Activated T-helper 2 cell treated with anti-CD3 and anti-CD28 coated beads, Interferon-gamma antibody, Interleukin-2, Interleukin-4, amounts not matched to agents 10 μg/mL and 5 μg/mL and 100 μg/mL, durations not matched to agents 14 hours and 24 hours and 36 hours (primary cell): ENCODE results near the gene RBFA. TPM values are rescaled to one million over a fixed set of nuclear protein-coding genes. Genes with fewer than 3 reads are reported as not detected.

ENCODE experiments used
- DNase-seq: peaks from one replicate; pipeline ENCODE4 v3.0.0; 2021; ENCODE audit warnings: low spot score
- H3K27ac Mint-ChIP-seq: one replicate; pipeline ENCODE4 v1.8.0; 2021; ENCODE audit warnings: mixed read lengths
- H3K27me3 Mint-ChIP-seq: one replicate; pipeline ENCODE4 v1.8.0; 2021; ENCODE audit warnings: low read depth, mixed read lengths
- H3K36me3 Mint-ChIP-seq: one replicate; pipeline ENCODE4 v1.8.0; 2021; ENCODE audit warnings: low read depth, mixed read lengths
- H3K4me1 Mint-ChIP-seq: one replicate; pipeline ENCODE4 v1.8.0; 2021; ENCODE audit warnings: low read depth, mixed read lengths
- H3K4me3 Mint-ChIP-seq: one replicate; pipeline ENCODE4 v1.8.0; 2021; ENCODE audit warnings: low read depth, mild to moderate bottlenecking, moderate library complexity, mixed read lengths
- H3K9me3 Mint-ChIP-seq: one replicate; pipeline ENCODE4 v1.8.0; 2021; ENCODE audit warnings: mixed read lengths
- intact Hi-C: fragments of 100-400 bp; cut with micrococcal nuclease; formaldehyde crosslinking; loops from one replicate; pipeline ENCODE4 v1.15.1; 2023
- total RNA-seq: library from RNA; stranded (reverse); gene quantifications from 2 replicates; pipeline ENCODE4 v1.2.3, GENCODE V29; 2022

Gene RBFA
- total RNA-seq, 1 donor from 2014 or later: 49.4 TPM

GRCh38 chr18:80035997-80036396 is 1.8 kb downstream of the RBFA start:
- intact Hi-C loops: no loop called here
- no peak overlapping the region for H3K27ac Mint-ChIP-seq
- peak overlapping the region; percentile 78 for H3K4me3 Mint-ChIP-seq
- H3K36me3 Mint-ChIP-seq: peaks cover 44% of the 10 kb centered on the region
- peaks cover 28% of the 10 kb centered on the region for H3K4me1 Mint-ChIP-seq
- DNase-seq: no peak
- no peaks in the 10 kb centered on the region for H3K9me3 Mint-ChIP-seq
- H3K27me3 Mint-ChIP-seq: no peaks in the 10 kb centered on the region

- Mint-ChIP-seq H3K27ac (no peak overlapping the region), H3K27me3 (no peaks in the 10 kb centered on the region), H3K4me3 (no peak overlapping the region), H3K36me3 (peaks cover 49% of the 10 kb centered on the region), H3K4me1 (peaks cover 30% of the 10 kb centered on the region), H3K9me3 (no peaks in the 10 kb centered on the region)
- DNase-seq: no peak
- intact Hi-C loops: no loop called here
Observed at GRCh38 chr18:80037300-80037699, 3.1 kb downstream of the RBFA start.

- intact Hi-C loops: no loop called here
- peaks cover 25% of the 10 kb centered on the region for H3K4me1 Mint-ChIP-seq
- H3K4me3 Mint-ChIP-seq: no peak overlapping the region
- H3K36me3 Mint-ChIP-seq: peaks cover 52% of the 10 kb centered on the region
- H3K27ac Mint-ChIP-seq: no peak overlapping the region
- DNase-seq: no peak
- H3K27me3 Mint-ChIP-seq: no peaks in the 10 kb centered on the region
- H3K9me3 Mint-ChIP-seq: no peaks in the 10 kb centered on the region
Observed at GRCh38 chr18:80037869-80038630, 3.8 kb downstream of the RBFA start.

- H3K9me3 Mint-ChIP-seq: no peaks in the 10 kb centered on the region
- intact Hi-C loops: no loop called here
- H3K36me3 Mint-ChIP-seq: peaks cover 66% of the 10 kb centered on the region
- H3K4me3 Mint-ChIP-seq: no peak overlapping the region
- peaks cover 14% of the 10 kb centered on the region for H3K4me1 Mint-ChIP-seq
- H3K27me3 Mint-ChIP-seq: no peaks in the 10 kb centered on the region
- no peak for DNase-seq
- no peak overlapping the region for H3K27ac Mint-ChIP-seq
Observed at GRCh38 chr18:80040515-80040914, 6.3 kb downstream of the RBFA start.

- no peak for DNase-seq
- no peaks in the 10 kb centered on the region for H3K27me3 Mint-ChIP-seq
- no peak overlapping the region for H3K4me3 Mint-ChIP-seq
- peaks cover 67% of the 10 kb centered on the region for H3K36me3 Mint-ChIP-seq
- H3K9me3 Mint-ChIP-seq: no peaks in the 10 kb centered on the region
- no peak overlapping the region for H3K27ac Mint-ChIP-seq
- intact Hi-C loops: no loop called here
- peaks cover 5% of the 10 kb centered on the region for H3K4me1 Mint-ChIP-seq
Observed at GRCh38 chr18:80041424-80041823, 7.2 kb downstream of the RBFA start.

GRCh38 chr18:80042785-80043184 is 8.6 kb downstream of the RBFA start:
- Mint-ChIP-seq H3K27ac (no peak overlapping the region), H3K27me3 (no peaks in the 10 kb centered on the region), H3K36me3 (peaks cover 71% of the 10 kb centered on the region), H3K9me3 (no peaks in the 10 kb centered on the region), H3K4me1 (peaks cover 5% of the 10 kb centered on the region), H3K4me3 (no peak overlapping the region)
- no peak for DNase-seq
- intact Hi-C loops: no loop called here

- H3K36me3 Mint-ChIP-seq: peaks cover 68% of the 10 kb centered on the region
- H3K27ac Mint-ChIP-seq: no peak overlapping the region
- no peak overlapping the region for H3K4me3 Mint-ChIP-seq
- H3K4me1 Mint-ChIP-seq: peaks cover 5% of the 10 kb centered on the region
- no peak for DNase-seq
- H3K9me3 Mint-ChIP-seq: no peaks in the 10 kb centered on the region
- intact Hi-C loops: no loop called here
- H3K27me3 Mint-ChIP-seq: no peaks in the 10 kb centered on the region
Observed at GRCh38 chr18:80044072-80044471, 9.8 kb downstream of the RBFA start.

- H3K9me3 Mint-ChIP-seq: peaks cover 5% of the 10 kb centered on the region
- H3K4me1 Mint-ChIP-seq: peaks cover 5% of the 10 kb centered on the region
- H3K27me3 Mint-ChIP-seq: no peaks in the 10 kb centered on the region
- intact Hi-C loops: no loop called here
- H3K4me3 Mint-ChIP-seq: no peak overlapping the region
- no peak overlapping the region for H3K27ac Mint-ChIP-seq
- DNase-seq: no peak
- peaks cover 65% of the 10 kb centered on the region for H3K36me3 Mint-ChIP-seq
Observed at GRCh38 chr18:80046011-80046410, 11.8 kb downstream of the RBFA start.

GRCh38 chr18:80046431-80046830 is 12.2 kb downstream of the RBFA start:
- Mint-ChIP-seq H3K36me3 (peaks cover 65% of the 10 kb centered on the region), H3K4me1 (peaks cover 1% of the 10 kb centered on the region), H3K4me3 (no peak overlapping the region), H3K27ac (no peak overlapping the region), H3K9me3 (peaks cover 9% of the 10 kb centered on the region), H3K27me3 (no peaks in the 10 kb centered on the region)
- intact Hi-C loops: no loop called here
- no peak for DNase-seq

- H3K27ac Mint-ChIP-seq: no peak overlapping the region
Observed at GRCh38 chr18:80046961-80047541, 12.8 kb downstream of the RBFA start.

GRCh38 chr18:80050797-80051196 is 16.6 kb downstream of the RBFA start:
- no peak for DNase-seq
- Mint-ChIP-seq H3K4me3 (no peak overlapping the region), H3K27me3 (no peaks in the 10 kb centered on the region), H3K4me1 (no peaks in the 10 kb centered on the region), H3K27ac (no peak overlapping the region), H3K9me3 (peaks cover 35% of the 10 kb centered on the region), H3K36me3 (peaks cover 45% of the 10 kb centered on the region)
- intact Hi-C loops: no loop called here

More at GRCh38 chr18:80046961-80047541, 12.8 kb downstream of the RBFA start:
- intact Hi-C loops: no loop called here
- Mint-ChIP-seq H3K4me3 (no peak overlapping the region), H3K36me3 (peaks cover 68% of the 10 kb centered on the region), H3K4me1 (no peaks in the 10 kb centered on the region), H3K9me3 (peaks cover 14% of the 10 kb centered on the region), H3K27me3 (no peaks in the 10 kb centered on the region)
- DNase-seq: no peak

GRCh38 chr18:80056095-80056494 is 21.9 kb downstream of the RBFA start:
- intact Hi-C loops: no loop called here
- Mint-ChIP-seq H3K4me1 (no peaks in the 10 kb centered on the region), H3K4me3 (no peak overlapping the region), H3K27ac (no peak overlapping the region), H3K27me3 (no peaks in the 10 kb centered on the region), H3K9me3 (peaks cover 59% of the 10 kb centered on the region), H3K36me3 (peaks cover 9% of the 10 kb centered on the region)
- DNase-seq: no peak

GRCh38 chr18:80059945-80060344 is 25.7 kb downstream of the RBFA start:
- intact Hi-C loops: no loop called here
- Mint-ChIP-seq H3K27me3 (no peaks in the 10 kb centered on the region), H3K9me3 (peaks cover 42% of the 10 kb centered on the region)

More at GRCh38 chr18:80059945-80060344, 25.7 kb downstream of the RBFA start:
- DNase-seq: no peak
- H3K4me3 Mint-ChIP-seq: no peak overlapping the region
- no peaks in the 10 kb centered on the region for H3K4me1 Mint-ChIP-seq
- no peaks in the 10 kb centered on the region for H3K36me3 Mint-ChIP-seq
- no peak overlapping the region for H3K27ac Mint-ChIP-seq
